Naive B cell (primary cell): Measurements from ENCODE around the gene MLLT3. TPM values are rescaled to one million over a fixed set of nuclear protein-coding genes. Genes with fewer than 3 reads are reported as not detected.

ENCODE experiments used
- ATAC-seq, 2 donors: fragments of 150-1000 bp; cut with Tn5 transposase; 2 replicates each; pipeline ENCODE4 v1.10.0; 2021; ENCODE audit warnings: low read depth in 2 of 2, mild to moderate bottlenecking in 2 of 2, moderate library complexity in 2 of 2
- DNase-seq: peaks from one replicate; pipeline ENCODE4 v3.0.0; 2022
- H3K27ac Mint-ChIP-seq, 6 donors: one replicate each; pipeline ENCODE4 v1.8.0; 2020 to 2022; ENCODE audit warnings: mild to moderate bottlenecking in 6 of 6, mixed read lengths in 6 of 6, moderate library complexity in 5 of 6, inconsistent platforms in 2 of 6
- H3K27me3 Mint-ChIP-seq, 3 donors: one replicate each; pipeline ENCODE4 v1.8.0; 2021 to 2022; ENCODE audit warnings: mixed read lengths in 3 of 3, mild to moderate bottlenecking in 1 of 3
- H3K36me3 Mint-ChIP-seq, 2 donors: one replicate each; pipeline ENCODE4 v1.8.0; 2020 to 2022; ENCODE audit warnings: mixed read lengths in 2 of 2, inconsistent platforms in 1 of 2, mild to moderate bottlenecking in 1 of 2
- H3K4me1 Mint-ChIP-seq, 3 donors: one replicate each; pipeline ENCODE4 v1.8.0; 2020 to 2022; ENCODE audit warnings: mixed read lengths in 3 of 3, inconsistent platforms in 1 of 3, mild to moderate bottlenecking in 1 of 3, moderate library complexity in 1 of 3
- H3K4me3 Mint-ChIP-seq, 8 donors: one replicate each; pipeline ENCODE4 v1.8.0; 2020 to 2022; ENCODE audit warnings: mild to moderate bottlenecking in 8 of 8, mixed read lengths in 8 of 8, moderate library complexity in 8 of 8, inconsistent platforms in 2 of 8
- H3K9me3 Mint-ChIP-seq, 7 donors: one replicate each; pipeline ENCODE4 v1.8.0; 2020 to 2022; ENCODE audit warnings: mixed read lengths in 7 of 7, mild to moderate bottlenecking in 5 of 7, inconsistent platforms in 2 of 7, moderate library complexity in 1 of 7
- polyA plus RNA-seq, 6 donors: library from polyadenylated mRNA; unstranded; fragments of 300-500 nt; fragmentation: Illumina TruSeq; gene quantifications; one replicate each; pipeline ENCODE4 v1.2.3, GENCODE V29; 2021; ENCODE audit warnings: low read depth in 6 of 6

Gene MLLT3
- polyA plus RNA-seq, 6 donors from 2014 or later = 3.2 to 11.6 (median 5.7) TPM

DNA sequence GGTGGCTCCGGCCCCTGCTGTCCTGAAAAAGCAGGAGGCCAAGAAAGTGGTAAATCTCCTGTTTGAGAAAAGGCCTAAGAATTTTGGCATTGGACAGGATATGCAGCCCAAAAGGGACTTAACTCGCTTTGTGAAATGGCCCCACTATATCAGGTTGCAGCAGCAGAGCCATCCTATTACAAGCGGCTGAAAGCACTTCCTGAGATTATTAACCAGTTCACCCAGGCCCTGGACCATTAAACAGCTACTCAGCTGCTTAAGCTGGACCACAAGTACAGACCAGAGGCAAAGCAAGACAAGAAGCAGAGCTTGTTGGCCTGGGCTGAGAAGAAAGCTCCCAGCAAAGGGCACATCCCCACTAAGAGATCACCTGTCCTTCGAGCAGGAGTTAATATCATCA lies 89.7 kb downstream of the MLLT3 start:
- H3K27ac Mint-ChIP-seq = no peak overlapping the region
- no peaks in the 10 kb centered on the region for H3K9me3 Mint-ChIP-seq
- DNase-seq (no peak), ATAC-seq (no peak)
- H3K36me3 Mint-ChIP-seq = no peaks in the 10 kb centered on the region
- H3K4me1 Mint-ChIP-seq = peaks cover 0 to 3% (median 0%) of the 10 kb centered on the region in 3 donors
- H3K27me3 Mint-ChIP-seq = no peaks in the 10 kb centered on the region
- H3K4me3 Mint-ChIP-seq = no peak overlapping the region

- no peak for ATAC-seq
- no peak for DNase-seq
- Mint-ChIP-seq H3K4me3 (no peak overlapping the region), H3K36me3 (no peaks in the 10 kb centered on the region), H3K4me1 (peaks cover 0 to 4% (median 3%) of the 10 kb centered on the region in 3 donors), H3K27ac (no peak overlapping the region), H3K27me3 (no peaks in the 10 kb centered on the region), H3K9me3 (no peaks in the 10 kb centered on the region)
Measured at GRCh38 chr9:20529837-20530236, 92.5 kb downstream of the MLLT3 start.

DNA sequence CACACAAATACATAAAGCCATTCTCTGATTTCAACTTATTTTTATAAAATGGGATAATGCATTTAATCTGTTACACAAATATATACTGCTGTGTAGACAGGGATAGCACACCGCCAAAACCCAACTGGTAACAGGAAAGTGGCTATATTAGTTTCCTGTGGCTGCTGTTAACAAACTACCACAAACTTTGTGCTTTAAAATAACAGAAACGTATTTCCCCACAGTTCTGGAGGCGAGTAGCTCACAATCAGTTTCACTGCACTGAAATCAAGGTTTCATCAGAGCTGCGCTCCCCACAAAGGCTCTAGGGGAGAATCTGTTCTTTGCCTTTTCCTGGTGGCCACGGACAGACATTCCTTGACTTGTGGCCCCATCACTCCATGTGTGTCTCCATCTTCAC lies 94.0 kb downstream of the MLLT3 start:
- peaks cover 0 to 4% (median 0%) of the 10 kb centered on the region in 3 donors for H3K4me1 Mint-ChIP-seq
- no peak for ATAC-seq
- H3K27me3 Mint-ChIP-seq = no peaks in the 10 kb centered on the region
- H3K4me3 Mint-ChIP-seq = no peak overlapping the region
- no peaks in the 10 kb centered on the region for H3K9me3 Mint-ChIP-seq
- H3K27ac Mint-ChIP-seq = no peak overlapping the region
- DNase-seq = no peak
- H3K36me3 Mint-ChIP-seq = no peaks in the 10 kb centered on the region

GRCh38 chr9:20526500-20527319 lies 95.6 kb downstream of the MLLT3 start:
- peak overlapping the region in 1 of 6 donors; percentile 7 for H3K27ac Mint-ChIP-seq
- H3K9me3 Mint-ChIP-seq = no peaks in the 10 kb centered on the region
- no peak for DNase-seq
- H3K4me3 Mint-ChIP-seq = no peak overlapping the region
- peaks cover 0 to 4% (median 0%) of the 10 kb centered on the region in 3 donors for H3K4me1 Mint-ChIP-seq
- no peaks in the 10 kb centered on the region for H3K36me3 Mint-ChIP-seq
- no peak for ATAC-seq
- H3K27me3 Mint-ChIP-seq = no peaks in the 10 kb centered on the region

DNA sequence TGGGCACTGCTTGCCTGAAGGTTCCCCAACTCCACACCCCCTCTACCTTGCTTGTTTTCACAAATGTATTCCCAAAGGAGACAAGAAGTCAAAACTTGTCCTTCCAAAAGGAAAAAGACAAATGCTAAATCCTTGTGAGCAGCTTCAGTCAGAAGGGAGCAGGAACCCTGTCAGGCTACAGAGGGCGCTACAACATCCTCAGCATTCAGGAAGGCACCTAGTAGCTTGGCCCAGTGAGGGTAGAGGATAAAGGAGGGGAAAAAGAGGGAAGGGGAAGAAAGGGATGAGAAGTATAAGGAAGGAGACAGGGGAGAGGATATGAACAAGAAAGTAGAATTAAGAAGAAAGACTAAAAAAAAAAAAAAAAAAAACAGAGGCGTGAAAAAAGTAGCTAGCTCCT lies 97.5 kb downstream of the MLLT3 start:
- H3K4me1 Mint-ChIP-seq = peaks cover 0 to 4% (median 0%) of the 10 kb centered on the region in 3 donors
- H3K27ac Mint-ChIP-seq = peak overlapping the region in 1 of 6 donors; percentile 27
- no peak overlapping the region for H3K4me3 Mint-ChIP-seq
- ATAC-seq (no peak), DNase-seq (no peak)
- no peaks in the 10 kb centered on the region for H3K27me3 Mint-ChIP-seq
- no peaks in the 10 kb centered on the region for H3K9me3 Mint-ChIP-seq
- no peaks in the 10 kb centered on the region for H3K36me3 Mint-ChIP-seq

DNA sequence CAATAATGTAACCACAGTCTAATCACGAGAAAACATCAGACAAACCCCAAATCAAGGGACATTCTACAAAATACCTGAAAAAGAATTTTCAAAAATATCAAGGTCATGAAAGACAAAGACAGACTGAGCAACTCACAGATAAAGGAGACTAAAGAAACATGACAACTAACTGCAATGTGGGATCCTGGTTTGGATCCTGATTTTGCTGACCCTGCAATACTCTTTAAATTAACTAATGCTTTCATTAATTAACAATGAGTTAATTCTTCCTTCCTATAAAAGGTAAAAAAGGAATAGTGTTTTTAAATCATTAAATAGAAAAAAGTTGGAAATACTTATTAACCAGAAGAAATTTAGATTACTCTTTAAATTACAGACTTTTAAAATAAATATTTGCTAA lies 103.6 kb downstream of the MLLT3 start:
- H3K36me3 Mint-ChIP-seq = no peaks in the 10 kb centered on the region
- peaks cover 3 to 5% (median 3%) of the 10 kb centered on the region in 3 donors for H3K4me1 Mint-ChIP-seq
- H3K27me3 Mint-ChIP-seq = no peaks in the 10 kb centered on the region
- H3K4me3 Mint-ChIP-seq = no peak overlapping the region
- DNase-seq (no peak), ATAC-seq (no peak)
- no peaks in the 10 kb centered on the region for H3K9me3 Mint-ChIP-seq
- H3K27ac Mint-ChIP-seq = no peak overlapping the region

GRCh38 chr9:20513126-20513913 lies 109.0 kb downstream of the MLLT3 start:
- H3K4me1 Mint-ChIP-seq = peaks cover 9 to 22% (median 14%) of the 10 kb centered on the region in 3 donors
- no peak overlapping the region for H3K4me3 Mint-ChIP-seq
- ATAC-seq (no peak), DNase-seq (no peak)
- H3K36me3 Mint-ChIP-seq = no peaks in the 10 kb centered on the region
- H3K9me3 Mint-ChIP-seq = peaks cover 0 to 4% (median 0%) of the 10 kb centered on the region in 7 donors
- H3K27me3 Mint-ChIP-seq = no peaks in the 10 kb centered on the region
- peak overlapping the region in 1 of 6 donors; percentile 5 for H3K27ac Mint-ChIP-seq

- DNase-seq (no peak), ATAC-seq (no peak)
- Mint-ChIP-seq H3K4me1 (peaks cover 14 to 29% (median 21%) of the 10 kb centered on the region in 3 donors), H3K4me3 (no peak overlapping the region), H3K36me3 (no peaks in the 10 kb centered on the region), H3K9me3 (peaks cover 0 to 4% (median 0%) of the 10 kb centered on the region in 7 donors), H3K27ac (no peak overlapping the region), H3K27me3 (no peaks in the 10 kb centered on the region)
Measured at GRCh38 chr9:20512636-20513035, 109.7 kb downstream of the MLLT3 start.

DNA sequence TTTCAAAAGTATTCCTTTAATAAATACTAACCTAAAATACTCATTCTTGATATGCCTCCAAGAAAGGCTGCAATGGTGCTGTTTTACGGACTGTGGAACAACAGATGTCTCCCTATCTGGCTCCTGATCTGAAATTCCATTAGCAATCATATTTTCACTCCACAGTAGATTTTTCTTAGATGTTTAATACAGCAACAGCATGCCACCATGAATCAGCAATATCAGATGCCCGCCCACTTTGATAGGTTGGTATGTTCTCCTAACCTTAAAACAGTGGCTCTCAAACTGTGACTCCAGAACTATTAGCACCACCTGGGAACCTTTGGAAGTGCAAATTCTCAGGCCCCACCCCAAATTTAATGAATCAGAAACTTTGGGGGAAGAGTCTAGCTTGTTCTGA lies 110.2 kb downstream of the MLLT3 start:
- Mint-ChIP-seq H3K36me3 (no peaks in the 10 kb centered on the region), H3K4me3 (no peak overlapping the region), H3K9me3 (peaks cover 0 to 4% (median 0%) of the 10 kb centered on the region in 7 donors), H3K27ac (no peak overlapping the region), H3K27me3 (no peaks in the 10 kb centered on the region), H3K4me1 (peaks cover 17 to 34% (median 24%) of the 10 kb centered on the region in 3 donors)
- no peak for ATAC-seq
- DNase-seq = no peak

DNA sequence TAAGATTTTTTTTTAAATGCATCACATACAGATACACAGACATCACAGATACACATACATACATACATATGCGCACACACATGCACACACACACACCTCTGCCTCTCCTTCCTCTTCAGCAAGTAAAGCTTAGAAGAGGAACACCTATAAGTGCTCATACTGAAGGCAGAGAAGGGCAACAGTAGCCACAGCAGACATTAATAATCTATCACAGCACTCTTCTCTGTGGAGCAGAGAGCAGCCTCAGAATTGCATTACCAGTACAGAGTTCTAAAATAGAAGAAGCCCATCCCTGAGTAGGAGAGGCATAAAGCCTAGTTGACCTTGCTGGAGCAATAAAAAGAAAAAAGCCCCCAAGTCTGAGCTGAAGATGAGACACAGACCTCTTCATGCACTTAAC lies 110.6 kb downstream of the MLLT3 start:
- no peaks in the 10 kb centered on the region for H3K27me3 Mint-ChIP-seq
- H3K27ac Mint-ChIP-seq = no peak overlapping the region
- no peaks in the 10 kb centered on the region for H3K36me3 Mint-ChIP-seq

GRCh38 chr9:20509466-20509865 lies 112.8 kb downstream of the MLLT3 start:
- H3K27me3 Mint-ChIP-seq = no peaks in the 10 kb centered on the region
- H3K9me3 Mint-ChIP-seq = peaks cover 0 to 4% (median 0%) of the 10 kb centered on the region in 7 donors
- no peaks in the 10 kb centered on the region for H3K36me3 Mint-ChIP-seq
- ATAC-seq = no peak
- no peak overlapping the region for H3K27ac Mint-ChIP-seq
- H3K4me3 Mint-ChIP-seq = no peak overlapping the region
- H3K4me1 Mint-ChIP-seq = peaks cover 17 to 34% (median 24%) of the 10 kb centered on the region in 3 donors
- no peak for DNase-seq

More for the DNA sequence above, 110.6 kb downstream of the MLLT3 start:
- Mint-ChIP-seq H3K4me3 (no peak overlapping the region), H3K4me1 (peaks cover 17 to 34% (median 24%) of the 10 kb centered on the region in 3 donors), H3K9me3 (peaks cover 0 to 4% (median 0%) of the 10 kb centered on the region in 7 donors)
- DNase-seq (no peak), ATAC-seq (no peak)

- no peak for DNase-seq
- Mint-ChIP-seq H3K27ac (no peak overlapping the region), H3K36me3 (no peaks in the 10 kb centered on the region), H3K27me3 (no peaks in the 10 kb centered on the region), H3K4me3 (peak overlapping the region in 1 of 8 donors; percentile 68), H3K9me3 (peaks cover 0 to 4% (median 0%) of the 10 kb centered on the region in 7 donors), H3K4me1 (peaks cover 12 to 24% (median 16%) of the 10 kb centered on the region in 3 donors)
- ATAC-seq = peak; percentile 45 to 52
Measured at GRCh38 chr9:20508242-20508641, 114.1 kb downstream of the MLLT3 start.

DNA sequence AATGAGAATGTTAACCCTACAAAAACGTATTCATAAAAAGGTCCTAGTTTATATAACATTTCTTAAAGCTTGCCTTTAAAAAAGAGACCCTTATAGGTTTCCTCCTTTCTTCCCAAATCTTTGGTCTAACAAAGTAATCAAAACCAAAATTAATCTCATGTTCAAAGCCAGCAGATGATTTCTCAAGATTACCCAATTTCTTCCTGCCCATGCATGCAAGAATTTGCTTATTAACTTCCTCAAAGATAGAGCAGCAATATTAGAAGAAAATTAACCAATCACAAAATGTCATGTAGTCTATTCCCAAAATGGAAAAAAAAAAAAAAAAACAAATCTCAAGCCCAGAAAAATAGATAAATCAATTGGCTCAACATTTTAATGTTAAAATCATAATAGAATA lies 114.9 kb downstream of the MLLT3 start:
- peaks cover 0 to 4% (median 0%) of the 10 kb centered on the region in 7 donors for H3K9me3 Mint-ChIP-seq
- no peak overlapping the region for H3K4me3 Mint-ChIP-seq
- ATAC-seq (no peak), DNase-seq (no peak)
- peak overlapping the region in 1 of 6 donors; percentile 11 for H3K27ac Mint-ChIP-seq
- peaks cover 10 to 20% (median 13%) of the 10 kb centered on the region in 3 donors for H3K4me1 Mint-ChIP-seq
- H3K27me3 Mint-ChIP-seq = no peaks in the 10 kb centered on the region
- no peaks in the 10 kb centered on the region for H3K36me3 Mint-ChIP-seq
